ENCODE data around the gene NOL3. TPM values are rescaled to one million over a fixed set of nuclear protein-coding genes. Genes with fewer than 3 reads are reported as not detected.

NOL3 gene
- total and polyA plus RNA-seq, 9 of the 15 experiments (the other 6 are each of a cell fraction or from before 2014, with no cell fraction given): 0.45 to 14.0 (median 5.4) TPM

DNA sequence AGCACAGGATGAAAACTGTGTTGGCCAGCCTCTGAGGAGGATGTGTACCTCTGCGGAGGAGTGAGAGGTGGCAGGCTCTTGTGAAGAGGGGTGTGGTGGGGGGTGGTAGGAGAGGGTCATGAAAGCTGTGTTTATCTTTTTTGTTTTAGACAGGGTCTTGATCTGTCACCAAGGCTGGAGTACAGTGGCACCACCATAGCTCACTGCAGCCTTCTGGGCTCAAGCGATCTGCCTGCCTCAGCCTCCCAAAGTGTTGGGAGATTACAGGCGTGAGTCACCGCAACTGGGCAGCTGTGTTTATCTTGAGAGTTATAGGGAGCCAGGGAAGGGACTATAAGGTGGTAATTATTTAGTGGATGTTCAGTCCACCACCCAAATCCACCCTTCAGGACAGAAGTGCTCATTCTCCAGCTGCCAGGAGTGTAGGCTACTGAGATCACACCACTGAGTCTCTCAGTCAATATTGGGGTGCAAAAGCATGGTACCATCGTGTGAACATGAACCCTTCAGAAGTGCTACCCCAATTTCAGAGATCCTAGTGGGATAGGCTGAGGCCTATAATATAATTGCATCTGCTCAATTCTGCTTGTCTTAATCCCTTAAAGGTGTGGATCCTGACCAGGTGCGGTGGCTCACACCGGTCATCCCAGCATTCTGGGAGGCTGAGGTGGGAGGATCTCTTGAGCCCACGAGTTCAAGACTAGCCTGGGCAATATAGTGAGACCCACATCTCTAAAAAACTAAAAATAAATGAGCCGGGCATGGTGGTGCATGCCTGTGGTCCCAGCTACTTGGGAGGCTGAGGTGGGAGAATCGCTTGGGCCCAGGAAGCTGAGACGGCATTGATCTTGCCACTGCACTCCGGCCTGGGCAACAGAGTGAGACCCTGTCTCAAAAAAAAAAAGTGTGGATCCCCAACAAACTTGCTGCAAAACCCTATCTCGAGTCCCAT, 20.4 kb downstream of the NOL3 start (continued):
- TF ChIP-seq, protein P1, sequence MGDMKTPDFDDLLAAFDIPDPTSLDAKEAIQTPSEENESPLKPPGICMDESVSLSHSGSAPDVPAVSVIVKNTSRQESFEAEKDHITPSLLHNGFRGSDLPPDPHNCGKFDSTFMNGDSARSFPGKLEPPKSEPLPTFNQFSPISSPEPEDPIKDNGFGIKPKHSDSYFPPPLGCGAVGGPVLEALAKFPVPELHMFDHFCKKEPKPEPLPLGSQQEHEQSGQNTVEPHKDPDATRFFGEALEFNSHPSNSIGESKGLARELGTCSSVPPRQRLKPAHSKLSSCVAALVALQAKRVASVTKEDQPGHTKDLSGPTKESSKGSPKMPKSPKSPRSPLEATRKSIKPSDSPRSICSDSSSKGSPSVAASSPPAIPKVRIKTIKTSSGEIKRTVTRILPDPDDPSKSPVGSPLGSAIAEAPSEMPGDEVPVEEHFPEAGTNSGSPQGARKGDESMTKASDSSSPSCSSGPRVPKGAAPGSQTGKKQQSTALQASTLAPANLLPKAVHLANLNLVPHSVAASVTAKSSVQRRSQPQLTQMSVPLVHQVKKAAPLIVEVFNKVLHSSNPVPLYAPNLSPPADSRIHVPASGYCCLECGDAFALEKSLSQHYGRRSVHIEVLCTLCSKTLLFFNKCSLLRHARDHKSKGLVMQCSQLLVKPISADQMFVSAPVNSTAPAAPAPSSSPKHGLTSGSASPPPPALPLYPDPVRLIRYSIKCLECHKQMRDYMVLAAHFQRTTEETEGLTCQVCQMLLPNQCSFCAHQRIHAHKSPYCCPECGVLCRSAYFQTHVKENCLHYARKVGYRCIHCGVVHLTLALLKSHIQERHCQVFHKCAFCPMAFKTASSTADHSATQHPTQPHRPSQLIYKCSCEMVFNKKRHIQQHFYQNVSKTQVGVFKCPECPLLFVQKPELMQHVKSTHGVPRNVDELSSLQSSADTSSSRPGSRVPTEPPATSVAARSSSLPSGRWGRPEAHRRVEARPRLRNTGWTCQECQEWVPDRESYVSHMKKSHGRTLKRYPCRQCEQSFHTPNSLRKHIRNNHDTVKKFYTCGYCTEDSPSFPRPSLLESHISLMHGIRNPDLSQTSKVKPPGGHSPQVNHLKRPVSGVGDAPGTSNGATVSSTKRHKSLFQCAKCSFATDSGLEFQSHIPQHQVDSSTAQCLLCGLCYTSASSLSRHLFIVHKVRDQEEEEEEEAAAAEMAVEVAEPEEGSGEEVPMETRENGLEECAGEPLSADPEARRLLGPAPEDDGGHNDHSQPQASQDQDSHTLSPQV (IDR thresholded peaks at IDR 0.05): 0 out of 2 replicates have a peak, but pooled peaks have one; percentile 23
- TF ChIP-seq HDGF (IDR thresholded peaks at IDR 0.05) (no peak), MXI1 (IDR thresholded peaks at IDR 0.05; ENCODE audit: low read depth, low read length) (no peak), DPF2 (IDR thresholded peaks at IDR 0.05) (peak; percentile 88), BRF1 (IDR thresholded peaks at IDR 0.05; ENCODE audit: borderline replicate concordance, extremely low read depth, insufficient read length) (no peak), PML (IDR thresholded peaks at IDR 0.05; ENCODE audit: low read length) (no peak), PHB2 (IDR thresholded peaks at IDR 0.05; ENCODE audit: low read depth) (no peak), EP300 (IDR thresholded peaks at IDR 0.05; ENCODE audit: low read length) (peak; percentile 19; the same call in 1 of the 2 replicates), SMARCA5 (IDR thresholded peaks at IDR 0.05) (no peak), ZNF445 (CRISPR knock-in tag; IDR thresholded peaks at IDR 0.05; ENCODE audit: low read depth) (no peak), LARP7 (IDR thresholded peaks at IDR 0.05) (no peak), GTF2A2 (tag; IDR thresholded peaks at IDR 0.05) (no peak), ZNF184 (CRISPR knock-in tag; IDR thresholded peaks at IDR 0.05) (no peak), SMC3 (conservative IDR thresholded peaks at IDR 0.05; ENCODE audit: insufficient read depth, low read depth, low read length) (no peak), SUPT5H (IDR thresholded peaks at IDR 0.05) (no peak)
- TF ChIP-seq, protein P2, sequence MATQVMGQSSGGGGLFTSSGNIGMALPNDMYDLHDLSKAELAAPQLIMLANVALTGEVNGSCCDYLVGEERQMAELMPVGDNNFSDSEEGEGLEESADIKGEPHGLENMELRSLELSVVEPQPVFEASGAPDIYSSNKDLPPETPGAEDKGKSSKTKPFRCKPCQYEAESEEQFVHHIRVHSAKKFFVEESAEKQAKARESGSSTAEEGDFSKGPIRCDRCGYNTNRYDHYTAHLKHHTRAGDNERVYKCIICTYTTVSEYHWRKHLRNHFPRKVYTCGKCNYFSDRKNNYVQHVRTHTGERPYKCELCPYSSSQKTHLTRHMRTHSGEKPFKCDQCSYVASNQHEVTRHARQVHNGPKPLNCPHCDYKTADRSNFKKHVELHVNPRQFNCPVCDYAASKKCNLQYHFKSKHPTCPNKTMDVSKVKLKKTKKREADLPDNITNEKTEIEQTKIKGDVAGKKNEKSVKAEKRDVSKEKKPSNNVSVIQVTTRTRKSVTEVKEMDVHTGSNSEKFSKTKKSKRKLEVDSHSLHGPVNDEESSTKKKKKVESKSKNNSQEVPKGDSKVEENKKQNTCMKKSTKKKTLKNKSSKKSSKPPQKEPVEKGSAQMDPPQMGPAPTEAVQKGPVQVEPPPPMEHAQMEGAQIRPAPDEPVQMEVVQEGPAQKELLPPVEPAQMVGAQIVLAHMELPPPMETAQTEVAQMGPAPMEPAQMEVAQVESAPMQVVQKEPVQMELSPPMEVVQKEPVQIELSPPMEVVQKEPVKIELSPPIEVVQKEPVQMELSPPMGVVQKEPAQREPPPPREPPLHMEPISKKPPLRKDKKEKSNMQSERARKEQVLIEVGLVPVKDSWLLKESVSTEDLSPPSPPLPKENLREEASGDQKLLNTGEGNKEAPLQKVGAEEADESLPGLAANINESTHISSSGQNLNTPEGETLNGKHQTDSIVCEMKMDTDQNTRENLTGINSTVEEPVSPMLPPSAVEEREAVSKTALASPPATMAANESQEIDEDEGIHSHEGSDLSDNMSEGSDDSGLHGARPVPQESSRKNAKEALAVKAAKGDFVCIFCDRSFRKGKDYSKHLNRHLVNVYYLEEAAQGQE (IDR thresholded peaks at IDR 0.05; ENCODE audit: borderline replicate concordance): no peak
- TF ChIP-seq, protein P2 (CRISPR knock-in tag; IDR thresholded peaks at IDR 0.05; ENCODE audit: low read depth): no peak
